T-helper 9 cell (primary cell): ENCODE measurements around the gene ADGRG6.
"Not testable (repeated sequence)": the region's sequence is repeated elsewhere in the genome, so short reads cannot be mapped to it uniquely, and the experiment has no call there.

Source experiments
- DNase-seq: peaks from one replicate; pipeline ENCODE4 v3.0.0-alpha.2; 2020
- total RNA-seq, 2 donors: gene quantifications; one replicate each; lab custom pipeline; 2026; lab: John Stamatoyannopoulos, UW

Gene ADGRG6
- 0 to 0.49 reads per million in 2 donors for total RNA-seq

- no peak for DNase-seq
These were observed at the start of gene ADGRG6 for GRCh38 chr6:142301651-142302391. TSS of gene ADGRG6 (plus strand) at chr6:142302007. CDS start at chr6:142302330, 323 bp downstream.

GRCh38 chr6:142254513-142254912 lies 47.3 kb upstream of the ADGRG6 start:
- no peak for DNase-seq

- DNase-seq, result no peak
These were observed 46.0 kb upstream of the ADGRG6 start for GRCh38 chr6:142255785-142256184.

GRCh38 chr6:142258305-142258704 lies 43.5 kb upstream of the ADGRG6 start:
- no peak for DNase-seq

GRCh38 chr6:142258757-142259156 lies 43.0 kb upstream of the ADGRG6 start:
- no peak for DNase-seq

DNA sequence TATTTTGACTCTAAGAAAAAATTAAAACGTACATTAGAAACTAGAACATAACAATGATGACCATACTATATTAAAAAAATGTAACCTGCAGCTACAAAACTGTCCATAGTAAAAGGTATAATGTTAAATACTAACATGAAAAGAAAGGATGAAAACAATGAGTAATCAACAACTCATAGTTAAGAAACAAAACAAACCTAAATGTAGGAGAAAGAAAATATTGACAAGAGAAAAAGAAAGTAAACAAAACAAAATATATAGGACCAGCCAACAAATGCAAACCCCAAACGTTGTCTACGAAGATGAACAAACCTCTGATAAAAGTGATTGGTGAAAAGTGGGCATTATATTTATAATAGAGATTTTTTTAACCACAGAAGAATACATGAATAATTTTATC lies 41.1 kb upstream of the ADGRG6 start:
- DNase-seq, result no peak

DNA sequence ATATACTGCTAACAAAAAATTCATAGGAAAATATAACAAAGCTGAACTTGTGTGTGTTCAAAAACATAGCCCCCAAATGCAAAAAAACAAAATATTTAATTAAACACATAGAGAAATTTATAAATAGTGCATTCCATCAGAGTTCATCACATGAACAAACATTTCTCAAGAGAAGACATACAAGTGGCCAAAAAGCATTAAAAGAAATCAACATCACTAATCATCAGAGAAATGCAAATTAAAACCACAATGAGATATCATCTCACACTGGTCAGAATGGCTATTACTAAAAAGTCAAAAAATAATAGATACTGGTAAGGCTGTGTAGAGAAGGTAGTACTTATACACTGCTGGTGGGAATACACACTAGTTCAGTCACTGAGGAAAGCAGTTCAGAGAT lies 39.6 kb upstream of the ADGRG6 start:
- DNase-seq, result no peak

GRCh38 chr6:142265476-142265875 lies 36.3 kb upstream of the ADGRG6 start:
- no peak for DNase-seq

- no peak for DNase-seq
These were observed 35.7 kb upstream of the ADGRG6 start for GRCh38 chr6:142266060-142266459.

DNA sequence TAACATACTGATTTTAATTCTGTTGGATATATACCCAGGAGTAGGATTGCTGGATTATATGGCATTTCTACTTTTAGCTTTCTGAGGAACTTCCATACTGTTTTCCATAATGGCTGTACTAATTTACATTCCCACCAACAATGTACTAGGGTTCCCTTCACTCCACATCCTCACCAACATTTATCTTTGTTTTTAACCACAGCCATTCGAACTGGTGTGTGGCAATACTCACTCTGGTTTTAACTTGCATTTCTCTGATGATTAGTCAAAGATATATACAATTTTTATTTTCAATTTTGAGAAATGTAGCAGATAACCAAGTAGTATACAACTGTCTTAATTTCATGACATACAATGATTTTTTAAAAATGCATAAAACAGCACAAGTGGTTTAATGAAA lies 30.3 kb upstream of the ADGRG6 start:
- DNase-seq, result no peak

GRCh38 chr6:142274656-142275055 lies 27.2 kb upstream of the ADGRG6 start:
- DNase-seq, result no peak

DNA sequence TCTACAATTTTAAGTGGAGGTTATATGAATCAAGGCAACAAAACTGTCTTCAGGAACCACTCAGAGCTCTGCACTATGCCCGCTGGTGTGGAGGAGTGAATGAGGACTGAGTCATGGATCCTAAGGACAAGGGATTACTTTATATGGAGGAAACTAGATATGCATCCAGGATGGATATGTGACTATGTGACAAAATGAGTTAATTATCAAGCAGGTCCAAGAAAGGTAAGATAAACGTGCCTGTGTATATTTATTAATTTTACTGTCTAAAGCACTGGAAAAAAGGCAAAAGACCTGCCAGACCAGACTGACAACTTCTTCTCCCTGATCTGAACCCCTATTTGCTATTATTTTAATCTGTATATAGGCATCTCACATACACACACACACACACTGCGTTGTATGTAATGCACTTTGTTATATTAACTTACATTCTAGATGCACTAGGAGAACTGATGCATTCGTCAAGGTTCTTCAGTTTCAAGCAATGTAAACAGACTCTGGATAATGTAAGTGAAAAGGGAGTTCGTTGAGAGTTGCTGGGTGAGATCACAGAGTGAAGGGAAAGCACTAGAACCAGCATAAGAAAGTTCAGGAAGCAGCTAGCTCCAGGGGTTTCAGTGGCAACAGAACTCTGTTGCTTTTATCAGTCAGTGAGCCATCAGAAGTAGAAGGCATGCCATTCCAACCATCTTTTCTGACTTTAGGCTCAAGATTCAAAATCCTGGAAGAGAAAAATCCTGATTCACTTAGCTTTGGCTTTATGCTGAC lies 26.4 kb upstream of the ADGRG6 start:
- no peak for DNase-seq

DNA sequence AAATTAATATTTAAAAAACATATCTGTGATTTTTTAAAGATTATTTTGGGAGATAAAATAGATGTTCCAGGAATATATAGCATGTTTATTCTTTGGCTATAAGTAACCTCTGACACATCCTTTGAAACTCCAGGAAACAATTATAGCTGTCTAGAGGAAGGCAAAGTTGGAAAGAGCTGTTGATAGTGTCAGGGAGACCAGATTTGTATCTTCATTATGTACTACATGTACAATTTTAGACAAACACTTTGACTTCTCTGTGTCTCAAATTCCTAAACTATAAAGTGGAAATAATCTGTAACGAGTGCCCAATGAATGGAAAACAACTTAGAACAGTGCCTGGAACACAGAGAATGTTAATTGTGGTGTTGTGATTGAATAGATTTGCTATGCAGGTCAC lies 25.6 kb upstream of the ADGRG6 start:
- DNase-seq, result no peak

DNA sequence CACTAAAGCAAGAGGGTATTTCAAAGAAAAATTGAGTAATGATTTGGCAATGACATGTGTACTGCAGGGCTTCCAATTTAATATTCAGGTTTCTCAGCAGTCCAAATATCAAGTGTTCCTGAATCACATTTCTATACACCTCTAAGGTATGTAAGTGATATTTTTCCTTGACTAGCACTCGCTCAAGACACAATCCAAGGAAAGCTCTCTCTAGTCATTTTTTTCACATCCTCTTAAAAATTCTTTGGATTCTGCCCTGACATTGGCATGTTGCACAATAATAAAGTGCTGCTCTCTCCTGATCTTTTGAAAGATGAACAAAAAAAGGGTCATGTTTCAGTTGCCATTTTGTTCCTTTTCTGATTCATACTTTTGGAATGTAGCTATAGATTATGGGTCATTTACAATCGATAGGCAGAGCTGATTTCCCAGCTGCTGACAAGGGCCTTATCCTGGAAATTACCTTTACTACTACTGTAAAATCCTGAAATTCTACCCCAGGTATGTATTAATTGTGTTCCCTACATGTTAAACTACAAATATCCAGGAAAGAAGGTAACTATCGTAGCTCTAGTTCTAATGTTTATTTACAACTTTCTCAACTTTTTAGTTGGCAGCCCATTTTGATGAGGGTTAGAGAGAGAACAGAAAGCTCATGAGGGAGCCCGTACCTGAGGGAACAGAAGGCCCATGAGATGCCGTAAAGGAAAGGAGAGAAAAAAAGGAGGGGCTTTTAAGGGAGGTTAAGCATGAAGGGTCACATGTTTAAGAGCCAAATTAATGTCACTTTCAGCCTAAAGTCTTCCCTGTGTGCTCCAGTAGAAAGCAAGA lies 22.2 kb upstream of the ADGRG6 start:
- DNase-seq, result no peak

DNA sequence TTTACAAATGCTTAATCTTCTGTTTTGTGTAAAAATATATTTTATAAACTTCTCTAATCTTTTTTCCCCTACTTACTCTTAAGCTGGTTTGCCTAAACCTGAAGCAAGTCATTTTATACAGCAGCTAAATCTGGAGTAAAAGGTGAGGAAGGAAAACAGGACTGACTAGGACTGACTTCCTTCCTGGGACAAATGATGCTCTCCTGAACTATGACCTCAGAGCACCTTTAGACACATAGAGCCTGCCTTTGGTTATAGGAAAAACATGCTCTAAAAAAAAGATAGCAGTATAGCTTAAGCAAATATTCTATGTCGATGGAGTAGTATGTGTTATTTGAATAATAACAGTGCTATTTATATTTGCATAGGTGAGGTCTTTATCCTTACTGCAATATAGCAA lies 21.5 kb upstream of the ADGRG6 start:
- DNase-seq, result no peak

DNA sequence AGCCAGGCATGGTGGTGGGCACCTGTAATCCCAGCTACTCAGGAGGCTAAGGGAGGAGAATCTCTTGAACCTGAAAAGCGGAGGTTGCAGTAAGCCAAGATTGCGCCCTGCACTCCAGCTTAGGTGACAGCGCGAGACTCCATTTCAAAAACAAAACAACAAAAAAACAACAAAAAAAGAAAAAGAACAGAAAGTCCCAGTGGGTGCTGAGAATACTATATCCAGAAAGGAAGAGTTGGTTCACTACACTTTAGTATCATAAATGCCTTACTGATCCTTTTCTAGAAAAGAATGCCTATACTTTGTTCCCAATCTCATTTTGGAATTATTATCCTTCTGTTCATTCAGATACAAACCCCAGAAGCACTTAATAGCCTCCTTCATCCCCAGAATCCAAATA lies 20.9 kb upstream of the ADGRG6 start:
- DNase-seq, result no peak

- DNase-seq, result not testable (repeated sequence)
These were observed 18.7 kb upstream of the ADGRG6 start for GRCh38 chr6:142283138-142283537.

GRCh38 chr6:142284419-142284818 lies 17.4 kb upstream of the ADGRG6 start:
- DNase-seq, result no peak

GRCh38 chr6:142285235-142286087 lies 16.3 kb upstream of the ADGRG6 start:
- DNase-seq, result no peak

- DNase-seq, result no peak
These were observed 15.8 kb upstream of the ADGRG6 start for GRCh38 chr6:142286088-142286409.

GRCh38 chr6:142289687-142290086 lies 12.1 kb upstream of the ADGRG6 start:
- no peak for DNase-seq

DNA sequence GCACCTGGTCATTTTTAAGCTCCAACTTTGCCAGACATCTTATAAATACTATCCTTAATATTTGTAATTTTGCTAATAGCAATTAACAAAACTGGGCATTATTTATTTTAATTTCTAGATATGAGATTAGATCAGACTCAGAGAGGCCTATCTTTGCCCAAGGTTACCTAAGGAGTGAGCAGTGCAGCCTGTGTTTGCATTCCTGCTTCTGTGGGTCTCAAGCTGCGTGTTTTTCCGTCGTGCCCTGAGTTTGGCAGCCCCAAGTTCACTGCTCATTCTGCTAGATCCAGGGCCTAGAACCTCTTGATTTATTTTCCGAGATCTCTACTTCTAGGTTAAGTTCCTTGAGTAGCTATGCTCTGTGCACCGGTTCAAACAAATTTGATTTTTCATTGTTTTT lies 11.0 kb upstream of the ADGRG6 start:
- DNase-seq, result no peak

DNA sequence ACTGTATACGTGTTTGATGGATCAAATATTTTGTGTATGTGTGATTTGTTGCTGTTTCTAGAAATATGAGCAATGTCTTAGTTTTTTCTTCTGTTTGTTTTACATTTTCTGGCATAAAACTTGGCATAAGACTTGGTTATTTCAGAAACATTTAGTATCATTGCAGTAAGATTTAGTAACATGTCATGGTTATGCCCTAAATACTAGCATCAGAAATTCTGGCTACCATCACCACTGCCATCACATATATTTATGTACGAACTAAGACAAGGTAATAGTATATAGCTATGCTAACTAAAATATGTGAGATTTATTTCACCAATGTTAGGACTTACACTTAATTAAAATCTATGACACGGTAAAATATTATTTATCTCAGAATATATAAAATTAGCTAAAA lies 10.3 kb upstream of the ADGRG6 start:
- no peak for DNase-seq
